M059J (cell line): Measurements from ENCODE around the gene SPATA19. TPM values are rescaled to one million over a fixed set of nuclear protein-coding genes. Genes with fewer than 3 reads are reported as not detected.

Experiments used
- DNase-seq: peaks from one replicate; pipeline ENCODE4 v3.0.0-alpha.2; 2012; ENCODE audit warnings: low read depth
- total RNA-seq: library from RNA; depleted of rRNA; stranded (reverse); fragments of >200 nt; shearing (Covaris generic); gene quantifications from 2 replicates; pipeline ENCODE4 v1.2.3, GENCODE V29; 2014

SPATA19 gene
- total RNA-seq, 1 experiment from 2014 or later = not detected

DNA sequence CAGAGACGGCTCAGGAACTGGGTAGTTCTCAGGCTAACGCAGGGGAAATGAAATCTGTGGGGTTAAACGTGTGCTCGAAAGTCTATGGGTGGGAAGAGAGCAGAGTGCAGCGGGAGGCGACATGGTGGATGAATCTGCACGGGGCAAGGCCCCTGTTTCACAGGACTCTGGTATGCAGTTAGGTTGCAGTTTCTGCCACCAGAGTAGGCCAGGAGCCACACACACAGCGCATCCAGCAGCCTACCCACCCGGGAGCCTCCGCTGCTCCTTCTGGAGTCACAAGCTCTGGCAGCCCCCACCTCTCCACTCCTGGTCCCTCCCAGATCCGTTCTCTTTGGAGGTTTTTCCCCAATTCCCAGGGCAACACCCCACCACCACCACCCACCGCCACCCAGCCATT, 27.0 kb downstream of the SPATA19 start:
- DNase-seq = no peak

DNA sequence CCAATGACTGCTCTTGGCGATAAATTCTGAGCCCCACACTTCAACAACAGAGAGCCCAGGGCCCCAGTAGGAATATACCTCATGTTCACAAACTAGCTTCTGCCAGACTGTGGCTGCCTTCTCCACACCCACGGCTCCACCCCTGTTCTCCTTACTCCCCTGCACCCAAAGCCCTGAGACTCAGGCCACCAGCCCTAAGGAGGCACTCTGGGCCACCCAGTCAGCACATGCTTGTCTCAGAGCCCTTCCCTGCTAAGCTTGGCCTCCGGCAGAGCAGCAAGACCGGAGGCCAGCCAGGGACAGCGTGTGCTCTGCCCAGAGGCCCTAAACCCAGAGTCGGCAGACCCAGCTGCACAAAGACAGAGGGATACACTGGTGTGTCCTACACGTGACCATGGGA, 27.9 kb downstream of the SPATA19 start:
- no peak for DNase-seq

DNA sequence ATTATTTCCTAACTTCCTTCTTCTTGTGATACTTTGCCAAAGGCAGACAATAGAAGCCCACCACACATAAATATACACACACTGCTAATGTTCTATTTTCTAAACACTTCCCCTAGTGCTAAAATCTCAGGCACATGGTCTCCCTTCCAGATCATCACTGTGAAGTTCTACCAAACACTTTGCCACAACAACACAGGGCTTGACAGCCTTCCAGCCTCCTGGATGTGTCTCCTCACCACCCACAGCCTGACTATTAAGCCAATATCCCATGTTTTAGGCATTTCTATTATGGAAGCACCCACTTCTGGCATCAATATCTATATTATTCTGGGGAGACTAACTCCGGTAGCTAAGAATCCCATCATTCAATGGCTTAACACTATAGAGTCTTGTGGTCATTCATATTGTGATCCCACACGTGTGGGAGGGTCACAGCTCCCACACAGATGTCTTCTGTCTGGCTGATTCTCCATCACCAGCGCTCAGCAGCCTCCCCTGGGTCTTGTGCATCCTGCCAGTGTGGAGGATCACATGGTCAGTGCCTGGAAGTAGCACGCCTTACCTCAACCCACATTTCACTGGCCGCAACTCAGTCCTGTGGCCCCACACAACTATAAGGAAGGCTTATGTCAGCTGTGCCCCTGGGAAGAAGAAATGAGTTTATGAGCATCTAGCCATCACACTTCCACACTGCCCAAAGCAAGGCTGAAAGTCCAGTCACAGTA, 29.0 kb downstream of the SPATA19 start:
- DNase-seq = no peak

DNA sequence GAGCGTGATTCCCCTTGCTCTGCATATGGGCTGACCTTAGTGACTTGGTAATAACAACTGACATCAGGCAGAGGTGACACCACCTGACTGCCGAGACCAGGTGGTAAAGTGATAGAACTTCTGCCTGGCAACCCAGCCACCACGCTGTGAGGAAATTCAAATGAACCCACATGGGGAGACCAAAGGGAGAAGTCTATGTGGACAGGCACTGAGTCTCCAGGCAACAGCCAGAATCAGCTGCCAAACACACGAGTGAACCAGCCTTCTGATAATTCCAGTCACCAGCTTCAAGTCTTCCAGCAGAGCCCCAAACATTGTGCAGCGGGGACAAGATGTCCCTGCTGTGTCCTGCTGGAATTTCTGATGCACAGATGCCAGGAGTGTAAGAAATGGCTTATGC, 29.7 kb downstream of the SPATA19 start:
- DNase-seq = no peak

DNA sequence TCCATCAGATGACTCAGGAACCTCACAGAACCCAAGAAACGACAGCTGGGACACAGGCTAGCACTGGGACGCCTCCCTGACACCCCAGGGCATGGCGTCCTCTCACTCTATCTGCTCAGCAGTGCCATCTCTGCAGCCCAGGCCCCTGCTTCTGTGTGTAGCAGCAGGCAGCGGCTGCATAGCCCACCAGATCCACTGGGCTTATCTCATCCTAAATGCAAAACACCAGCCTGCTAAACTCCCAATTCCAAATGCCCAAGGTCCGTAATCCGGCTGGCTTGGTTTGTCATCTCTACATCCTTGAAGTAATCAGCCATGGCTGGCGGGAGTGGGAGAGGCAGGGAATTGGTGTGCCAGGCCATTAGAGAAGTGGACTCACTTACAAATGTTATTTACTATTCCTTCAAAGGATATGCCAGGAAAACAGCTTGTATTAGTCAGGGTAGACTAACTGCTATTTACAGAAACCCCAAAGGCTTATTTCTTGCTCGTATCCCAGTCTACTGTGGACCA, 30.7 kb downstream of the SPATA19 start:
- DNase-seq = no peak

DNA sequence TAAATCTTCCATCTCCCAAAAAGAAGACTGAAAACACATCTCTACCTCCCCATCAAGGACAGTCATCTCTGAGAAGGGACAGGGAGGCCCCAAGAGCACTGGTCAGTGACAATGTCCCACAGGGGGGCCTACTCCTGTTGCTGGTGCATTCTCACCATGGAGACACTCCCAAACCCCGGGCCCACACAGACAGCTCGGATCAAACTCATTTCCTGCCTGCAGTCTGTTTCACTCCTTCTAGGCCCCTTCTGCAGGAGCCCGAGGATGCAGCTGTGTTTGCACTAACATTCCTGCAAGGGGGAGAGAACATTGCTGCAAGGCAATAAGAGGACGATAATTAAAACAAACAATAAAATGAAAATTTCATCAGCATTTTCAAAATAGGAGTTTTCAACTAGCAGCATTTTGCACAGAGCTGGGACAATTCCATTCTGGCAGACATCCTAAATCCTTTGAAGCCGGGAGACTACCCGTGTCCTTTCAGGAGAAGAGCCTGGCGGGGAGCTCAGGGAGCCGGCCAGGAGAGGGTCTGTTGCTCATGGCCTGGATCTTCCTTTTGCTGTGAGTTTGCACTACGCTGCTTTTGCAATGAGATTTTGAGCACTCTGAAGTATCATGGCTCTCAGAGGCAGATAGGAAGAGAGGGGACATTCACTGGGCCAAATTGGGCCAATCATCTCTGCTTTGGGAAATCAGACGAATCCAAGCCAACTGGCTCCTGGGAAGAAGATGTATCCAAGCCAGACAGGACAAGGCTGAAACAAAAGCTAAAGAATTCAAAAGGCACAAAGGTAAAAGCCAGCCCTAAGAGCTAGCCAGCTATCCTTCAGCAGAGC, 33.2 kb downstream of the SPATA19 start:
- DNase-seq = no peak

DNA sequence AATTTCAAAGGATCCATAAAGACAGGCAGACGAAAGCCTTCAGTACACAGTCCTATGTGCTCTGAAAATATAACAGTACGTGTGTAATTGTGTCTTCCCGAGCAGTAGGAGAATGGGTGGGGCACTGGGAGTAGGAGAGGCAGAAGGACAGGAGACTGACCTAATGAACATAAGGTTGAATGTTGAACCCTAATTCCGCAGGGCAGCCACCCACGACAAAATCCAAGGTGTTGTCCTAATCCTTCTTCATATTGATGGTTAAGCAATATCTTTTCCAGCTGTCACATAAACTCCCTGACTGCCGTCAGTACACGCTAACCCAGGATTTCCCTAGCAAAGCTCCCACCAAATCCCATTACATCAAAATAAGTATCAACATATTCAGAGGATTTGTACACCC, 34.5 kb downstream of the SPATA19 start:
- DNase-seq = no peak

DNA sequence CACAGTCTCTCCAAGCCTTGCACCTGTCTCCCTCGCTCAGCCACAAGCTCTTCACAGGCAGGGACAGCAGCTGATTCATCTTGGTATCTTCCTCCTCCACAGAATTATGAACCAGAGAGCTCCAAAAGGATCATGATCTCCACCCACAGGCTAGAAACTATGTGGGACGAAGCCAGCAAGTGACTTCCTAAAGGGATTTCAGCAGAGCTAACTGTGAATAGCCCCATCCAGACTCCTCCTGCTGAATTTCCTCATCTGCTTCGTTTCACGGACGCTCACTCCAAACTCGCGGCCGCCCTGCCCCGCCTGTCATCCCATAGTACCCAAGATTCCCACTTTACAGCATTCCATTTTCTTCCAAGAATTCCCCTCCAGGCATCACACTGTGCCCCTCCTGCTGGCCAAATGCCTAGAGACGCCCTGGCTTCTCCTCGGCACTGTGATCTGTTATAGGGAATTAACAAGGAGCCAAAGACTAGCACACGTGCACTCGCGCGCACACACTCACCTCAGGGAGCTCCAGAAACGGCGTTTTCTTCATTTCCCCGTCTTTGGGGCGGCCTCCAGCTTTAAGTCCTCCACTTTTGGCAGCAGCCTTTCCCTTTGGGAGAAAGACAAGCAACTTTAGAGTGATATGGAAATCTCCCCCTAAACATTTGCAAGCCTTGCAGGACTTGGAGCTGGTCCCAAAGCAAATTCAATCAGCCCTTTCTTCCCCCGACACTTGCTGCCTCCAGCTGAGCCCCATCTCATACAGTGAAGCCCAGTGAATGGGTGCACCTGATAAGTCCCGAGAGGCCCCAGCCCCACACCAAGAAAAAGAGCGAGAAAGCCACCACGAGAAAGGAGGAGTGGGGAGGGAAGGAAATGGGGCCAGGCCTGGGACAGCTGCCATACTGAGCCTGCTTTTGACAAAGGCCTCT, 35.5 kb downstream of the SPATA19 start:
- DNase-seq = no peak

DNA sequence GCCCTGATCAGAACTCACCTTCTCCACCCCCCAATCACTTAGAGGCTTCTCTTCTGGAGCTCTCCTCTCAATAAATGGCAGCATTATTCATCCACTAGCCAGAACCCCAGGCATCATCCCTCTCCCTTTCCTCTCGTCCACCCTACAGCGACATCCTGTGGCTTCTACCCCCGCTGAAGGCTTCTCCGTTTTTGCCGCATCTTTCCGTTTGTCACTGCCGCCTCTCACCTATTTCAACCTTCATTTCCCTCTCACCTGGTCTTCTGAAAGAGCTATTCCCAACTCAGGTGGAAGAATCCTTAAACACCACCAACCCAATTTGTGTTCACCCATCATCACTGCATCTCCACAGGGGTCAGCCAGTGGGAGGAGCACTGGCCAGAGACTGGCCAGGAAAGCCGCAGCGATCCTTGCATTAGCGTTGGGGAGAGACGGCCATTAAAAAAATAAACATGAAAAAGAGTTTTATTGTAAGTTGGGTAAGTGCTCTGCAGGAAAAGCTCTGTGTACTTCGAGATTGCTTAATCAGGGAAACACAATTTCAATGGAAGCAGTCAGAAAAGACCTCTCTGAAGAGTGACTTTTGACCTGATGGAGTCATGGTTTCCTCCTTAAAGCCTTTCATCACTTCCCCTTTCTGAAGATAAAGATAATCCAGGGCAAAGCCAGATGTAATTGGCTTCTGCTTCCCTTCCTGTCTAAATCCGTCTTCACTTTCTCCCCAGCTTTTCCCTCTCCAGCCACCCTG, 36.7 kb downstream of the SPATA19 start:
- no peak for DNase-seq

DNA sequence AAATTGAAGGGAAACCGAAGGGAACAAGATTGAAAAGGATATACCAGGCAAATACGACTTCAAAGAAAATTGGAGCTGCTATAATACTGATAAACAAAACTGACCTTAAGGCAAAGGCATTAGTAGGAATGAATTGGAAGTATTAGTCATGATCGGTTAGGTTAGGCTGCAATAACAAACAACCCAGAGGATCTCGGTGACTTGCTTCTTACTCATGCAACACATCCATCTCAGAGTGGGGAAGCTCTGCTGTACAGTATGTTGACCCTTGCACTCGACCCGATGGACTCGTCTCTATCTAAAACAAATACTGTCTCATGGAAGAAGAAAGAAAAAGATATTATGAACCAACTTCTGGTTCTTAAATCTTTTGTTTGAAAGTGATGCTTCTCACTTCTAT, 42.3 kb downstream of the SPATA19 start:
- no peak for DNase-seq

DNA sequence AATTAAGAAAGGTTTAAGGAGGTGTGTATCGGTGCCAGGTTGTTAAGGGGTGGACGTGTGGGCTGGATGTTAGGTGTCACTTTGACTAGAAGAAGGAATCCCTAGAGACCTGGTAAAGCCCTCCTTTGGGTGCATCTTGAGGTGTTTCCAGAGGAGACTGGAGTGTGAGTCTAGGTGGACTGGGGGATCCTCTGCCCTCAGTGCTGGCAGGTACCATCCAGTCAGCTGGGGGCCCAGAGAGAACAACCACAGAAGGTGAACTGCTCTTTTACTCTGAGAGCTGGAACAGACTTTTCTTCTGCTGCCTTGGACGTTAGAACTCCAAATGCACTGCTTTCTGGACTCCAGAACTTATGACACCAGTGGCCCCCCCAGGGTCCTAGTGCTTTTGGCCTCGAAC, 44.0 kb downstream of the SPATA19 start:
- DNase-seq = no peak

DNA sequence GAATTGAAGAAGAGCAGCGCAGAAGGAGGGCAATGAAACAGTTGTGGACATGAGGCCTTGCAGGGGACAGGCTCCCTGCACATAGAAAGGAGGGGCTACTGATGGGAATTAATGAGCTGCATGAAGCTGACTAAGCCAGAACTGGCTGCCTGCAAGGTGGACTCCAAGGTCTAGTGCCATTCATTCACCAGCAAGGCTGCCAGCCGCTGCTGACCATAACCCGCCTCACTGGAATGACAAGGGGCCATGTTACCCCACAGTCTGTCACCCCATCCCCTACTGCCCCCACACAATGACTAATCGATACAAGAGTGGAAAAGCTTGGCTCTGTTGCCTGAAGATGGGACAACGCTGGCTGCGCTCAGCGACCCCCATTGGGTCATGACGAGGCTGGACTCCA, 44.6 kb downstream of the SPATA19 start:
- DNase-seq = no peak

DNA sequence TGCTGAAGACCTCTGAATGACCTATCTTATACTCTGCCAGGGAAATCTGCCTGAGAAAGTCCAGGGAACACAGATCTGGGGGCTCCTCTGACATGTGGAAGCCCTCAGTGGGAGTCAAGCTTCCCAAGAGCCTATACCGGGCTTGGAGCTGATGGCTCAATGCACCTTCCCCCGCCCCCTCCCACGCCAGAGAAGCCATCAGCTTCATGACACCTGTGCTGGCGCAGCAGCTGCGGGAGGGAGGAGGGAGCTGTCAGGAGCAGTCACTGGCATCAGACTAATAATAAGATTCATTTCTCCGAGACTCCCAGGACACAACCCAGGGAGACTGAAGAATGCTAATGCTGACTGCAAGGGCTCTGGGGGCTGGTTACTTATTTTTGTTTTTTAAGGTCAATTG, 47.8 kb downstream of the SPATA19 start:
- no peak for DNase-seq

DNA sequence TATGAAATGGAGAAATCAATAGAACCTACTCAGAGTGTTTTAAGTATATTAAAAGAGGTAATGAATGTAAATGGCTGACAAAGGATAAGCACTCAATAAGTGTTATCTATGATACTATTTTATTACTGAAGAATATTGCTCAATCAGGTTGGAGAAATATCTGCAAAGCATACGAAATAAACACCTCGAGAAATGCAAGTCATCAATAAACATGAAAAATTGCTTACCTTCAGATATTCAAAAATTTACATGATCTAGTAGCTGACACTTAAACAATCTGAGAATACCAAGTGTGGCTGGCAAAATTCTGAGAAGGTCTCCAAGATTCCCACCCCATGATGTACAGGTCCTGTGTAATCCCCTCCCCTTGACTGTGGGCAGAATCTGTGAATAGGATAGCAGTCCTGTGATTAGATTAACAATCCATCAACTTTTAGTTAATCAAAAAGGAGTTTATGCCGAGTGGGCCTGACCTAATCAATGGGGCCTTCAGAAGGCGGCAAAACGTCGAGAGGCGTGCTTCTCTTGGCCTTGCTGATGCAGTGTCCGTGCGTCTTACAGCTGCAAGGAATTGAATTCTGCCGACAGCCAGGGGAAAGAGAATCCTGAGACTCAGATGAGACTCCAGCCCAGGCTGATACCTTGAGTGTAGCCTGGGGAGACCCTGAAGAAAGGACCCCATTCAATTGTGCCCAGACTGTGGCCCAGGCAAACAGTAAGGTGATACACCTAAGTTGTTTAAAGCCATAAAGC, 49.1 kb downstream of the SPATA19 start:
- DNase-seq = no peak

DNA sequence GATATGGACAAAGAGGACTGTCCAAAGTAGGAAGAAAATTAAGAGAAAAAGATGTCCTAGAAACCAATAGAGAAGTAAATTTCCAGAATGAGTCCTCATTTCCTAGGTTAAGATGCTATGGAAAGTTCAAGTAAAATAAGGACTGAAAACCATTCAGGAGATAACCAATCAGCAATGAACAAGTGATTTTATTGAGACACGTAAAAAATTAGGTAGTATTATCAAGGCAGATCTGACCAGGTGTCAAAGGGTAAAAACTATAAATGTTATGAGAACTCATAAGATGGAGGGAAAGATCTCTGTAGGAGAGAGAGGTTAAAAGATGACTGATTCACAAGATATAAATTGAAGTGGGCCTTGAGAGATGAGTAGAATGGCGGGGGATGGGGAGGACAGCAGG, 50.2 kb downstream of the SPATA19 start:
- DNase-seq = no peak

DNA sequence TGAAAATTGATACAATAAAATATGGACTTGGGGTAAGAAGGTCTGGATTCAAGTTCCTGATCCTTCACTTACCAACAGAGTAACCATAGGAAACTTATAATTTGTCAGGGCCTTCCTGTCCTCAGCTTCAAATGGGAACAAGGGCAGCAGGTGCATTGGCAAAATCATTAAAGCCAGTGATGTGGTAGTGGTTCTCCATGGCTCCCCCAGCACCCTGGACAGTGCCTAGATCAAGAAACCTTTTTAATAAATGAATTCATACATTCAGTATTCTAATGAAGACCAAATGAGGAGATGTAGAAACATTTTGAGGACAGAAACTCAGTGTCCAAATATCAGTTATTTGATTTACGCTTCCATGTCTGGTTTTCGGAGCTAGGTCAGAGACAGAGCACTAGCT, 51.1 kb downstream of the SPATA19 start:
- DNase-seq = no peak

DNA sequence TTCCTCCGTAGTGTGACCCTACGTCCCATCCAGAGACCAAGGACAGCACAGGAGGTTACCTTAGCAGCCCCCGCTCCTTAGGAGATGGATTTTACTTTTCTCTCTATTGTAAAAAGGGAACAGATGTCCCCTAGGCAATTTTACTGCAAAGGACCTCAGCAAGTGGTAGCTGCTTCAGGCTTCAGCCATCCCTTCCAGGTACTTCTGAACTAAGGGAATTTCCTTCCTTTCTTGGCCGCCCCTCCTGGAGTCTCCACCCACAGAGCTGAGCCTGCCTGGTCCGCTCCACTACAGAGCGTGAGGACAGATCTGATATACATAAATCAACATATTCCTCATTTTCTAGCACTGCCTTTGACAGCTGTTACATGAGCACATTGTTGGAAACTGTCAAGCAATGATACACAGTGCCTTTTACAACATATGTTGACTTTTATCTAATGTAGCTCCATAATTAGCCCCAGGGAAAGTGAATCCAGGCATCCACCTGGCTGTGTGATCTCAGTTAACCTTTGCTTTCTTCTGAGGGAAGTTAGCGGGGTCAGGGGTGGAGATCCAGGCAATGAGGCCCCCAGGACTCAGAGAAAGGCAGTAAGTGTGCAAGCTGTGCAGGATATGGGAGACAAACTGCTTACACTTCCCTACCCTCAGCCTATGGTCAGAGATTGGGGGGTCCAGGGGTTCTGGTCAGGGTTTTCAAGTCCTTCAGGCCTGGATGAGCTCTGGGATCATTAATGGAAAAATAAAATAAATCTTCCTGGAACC, 51.9 kb downstream of the SPATA19 start:
- DNase-seq = no peak

DNA sequence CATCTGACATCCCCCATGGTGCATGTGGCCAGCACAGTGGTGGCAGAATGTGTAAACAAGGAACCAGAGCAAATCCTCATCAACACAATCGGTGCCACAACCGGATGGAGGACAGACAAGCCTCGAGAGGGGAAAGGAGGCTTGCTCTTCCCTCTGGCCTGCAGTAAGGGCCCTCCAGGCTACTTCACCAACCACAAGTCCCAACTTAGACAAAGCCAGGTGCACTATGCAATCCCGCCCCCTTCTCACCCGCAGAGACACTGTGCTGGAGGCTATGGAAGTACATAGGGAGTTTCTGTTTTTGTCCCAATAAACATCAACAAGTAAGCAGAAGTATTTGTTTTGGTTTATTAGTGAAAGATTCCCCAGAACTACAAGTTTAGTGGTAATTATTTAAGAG, 54.3 kb downstream of the SPATA19 start:
- no peak for DNase-seq
